Activated T-helper 1 cell treated with anti-CD3 and anti-CD28 coated beads, Interleukin-12 subunit alpha, Interleukin-12 subunit beta, Interleukin-2, Interleukin-4 antibody, amounts not matched to agents 30 ng/mL and 10 ng/mL and 1 ng/mL, durations not matched to agents 14 hours and 24 hours and 36 hours (primary cell): Measurements from ENCODE around the gene GLDC. TPM values are rescaled to one million over a fixed set of nuclear protein-coding genes. Genes with fewer than 3 reads are reported as not detected.
"Not testable (repeated sequence)": the region's sequence is repeated elsewhere in the genome, so short reads cannot be mapped to it uniquely, and the experiment has no call there.

Experiments
- DNase-seq: peaks from one replicate; pipeline ENCODE4 v3.0.0; 2021; ENCODE audit warnings: low spot score
- H3K27ac Mint-ChIP-seq: one replicate; pipeline ENCODE4 v1.8.0; 2021; ENCODE audit warnings: mild to moderate bottlenecking, mixed read lengths
- H3K27me3 Mint-ChIP-seq: one replicate; pipeline ENCODE4 v1.8.0; 2022; ENCODE audit warnings: mild to moderate bottlenecking, moderate library complexity, mixed read lengths; ENCODE audit not compliant: insufficient read depth
- H3K36me3 Mint-ChIP-seq: one replicate; pipeline ENCODE4 v1.8.0; 2021; ENCODE audit warnings: low read depth, mixed read lengths
- H3K4me1 Mint-ChIP-seq: one replicate; pipeline ENCODE4 v1.8.0; 2021; ENCODE audit warnings: low read depth, mixed read lengths
- H3K4me3 Mint-ChIP-seq: one replicate; pipeline ENCODE4 v1.8.0; 2021; ENCODE audit warnings: mild to moderate bottlenecking, moderate library complexity, mixed read lengths
- H3K9me3 Mint-ChIP-seq: one replicate; pipeline ENCODE4 v1.8.0; 2021; ENCODE audit warnings: mixed read lengths
- intact Hi-C: fragments of 100-400 bp; cut with micrococcal nuclease; formaldehyde crosslinking; loops from one replicate; pipeline ENCODE4 v1.15.1; 2024
- total RNA-seq: library from RNA; stranded (reverse); gene quantifications from 2 replicates; pipeline ENCODE4 v1.2.3, GENCODE V29; 2022

Gene GLDC
- 1.4 and 1.8 TPM in 2 replicates for total RNA-seq

GRCh38 chr9:6645355-6646292 lies at the start of gene GLDC:
GLDC (minus strand) TSS chr9:6645729; CDS start chr9:6645499, 230 bp downstream.
- intact Hi-C loops: loop anchor here (1.0 kb wide), 1 partner anchor 36 kb away; no protein-coding TSS in a partner anchor

DNA sequence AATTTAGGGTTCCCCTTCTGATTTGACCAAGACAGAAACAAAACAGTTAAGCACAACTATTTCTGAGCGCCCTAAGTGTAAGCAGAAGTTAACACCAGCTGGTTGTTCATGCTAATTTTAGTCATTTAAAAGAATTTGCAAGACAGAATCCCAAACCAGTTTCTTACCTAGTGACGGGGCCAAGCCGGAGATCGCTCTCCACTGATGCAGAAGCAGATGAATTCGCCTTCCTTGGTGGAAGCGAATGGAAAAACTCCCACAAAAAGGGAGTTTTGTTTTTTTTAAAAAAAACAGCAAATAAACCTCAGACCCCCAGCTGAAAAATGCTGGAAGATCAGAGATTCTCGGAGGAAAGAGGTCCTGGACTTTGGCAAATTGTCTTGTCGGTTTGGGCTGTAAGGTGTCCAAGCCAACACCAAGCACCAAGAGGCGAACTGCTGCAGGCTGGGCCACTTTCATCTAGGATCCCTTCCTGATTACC lies 47.4 kb upstream of the GLDC start:
- H3K4me1 Mint-ChIP-seq: peaks cover 8% of the 10 kb centered on the region
- H3K4me3 Mint-ChIP-seq: no peak overlapping the region
- no peak overlapping the region for H3K27ac Mint-ChIP-seq
- intact Hi-C loops: no loop called here
- no peak for DNase-seq
- no peaks in the 10 kb centered on the region for H3K9me3 Mint-ChIP-seq
- H3K27me3 Mint-ChIP-seq: no peaks in the 10 kb centered on the region
- no peaks in the 10 kb centered on the region for H3K36me3 Mint-ChIP-seq

More at GRCh38 chr9:6645355-6646292, at the start of gene GLDC:
- Mint-ChIP-seq H3K4me1 (peaks cover 19% of the 10 kb centered on the region), H3K9me3 (no peaks in the 10 kb centered on the region), H3K4me3 (peak within 1 kb of the TSS; percentile 77), H3K27me3 (peaks cover 63% of the 10 kb centered on the region), H3K36me3 (peaks cover 3% of the 10 kb centered on the region), H3K27ac (peak within 1 kb of the TSS; percentile 59)
- DNase-seq: peak; percentile 20

DNA sequence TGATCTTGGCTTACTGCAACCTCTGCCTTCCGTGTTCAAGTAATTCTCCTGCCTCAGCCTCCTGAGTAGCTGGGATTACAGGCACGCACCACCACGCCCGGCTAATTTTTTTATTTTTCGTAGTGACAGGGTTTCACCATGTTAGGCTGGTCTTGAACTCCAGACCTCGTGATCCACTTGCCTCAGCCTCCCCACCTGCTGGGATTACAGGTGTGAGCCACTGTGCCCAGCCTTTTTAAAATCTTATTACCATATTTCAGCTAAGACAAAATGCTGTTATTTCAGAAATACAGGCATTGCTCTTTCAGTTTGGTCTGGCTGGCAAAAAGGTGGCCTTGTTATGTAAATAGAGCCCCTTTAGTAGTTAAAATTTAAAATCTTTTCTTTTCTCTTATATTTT lies 46.9 kb upstream of the GLDC start:
- no peaks in the 10 kb centered on the region for H3K9me3 Mint-ChIP-seq
- H3K4me3 Mint-ChIP-seq: no peak overlapping the region
- intact Hi-C loops: no loop called here
- no peaks in the 10 kb centered on the region for H3K36me3 Mint-ChIP-seq
- no peak for DNase-seq
- H3K27ac Mint-ChIP-seq: no peak overlapping the region
- H3K4me1 Mint-ChIP-seq: peaks cover 8% of the 10 kb centered on the region
- no peaks in the 10 kb centered on the region for H3K27me3 Mint-ChIP-seq

GRCh38 chr9:6690675-6691070 lies 45.1 kb upstream of the GLDC start:
- not testable (repeated sequence) for H3K9me3 Mint-ChIP-seq

DNA sequence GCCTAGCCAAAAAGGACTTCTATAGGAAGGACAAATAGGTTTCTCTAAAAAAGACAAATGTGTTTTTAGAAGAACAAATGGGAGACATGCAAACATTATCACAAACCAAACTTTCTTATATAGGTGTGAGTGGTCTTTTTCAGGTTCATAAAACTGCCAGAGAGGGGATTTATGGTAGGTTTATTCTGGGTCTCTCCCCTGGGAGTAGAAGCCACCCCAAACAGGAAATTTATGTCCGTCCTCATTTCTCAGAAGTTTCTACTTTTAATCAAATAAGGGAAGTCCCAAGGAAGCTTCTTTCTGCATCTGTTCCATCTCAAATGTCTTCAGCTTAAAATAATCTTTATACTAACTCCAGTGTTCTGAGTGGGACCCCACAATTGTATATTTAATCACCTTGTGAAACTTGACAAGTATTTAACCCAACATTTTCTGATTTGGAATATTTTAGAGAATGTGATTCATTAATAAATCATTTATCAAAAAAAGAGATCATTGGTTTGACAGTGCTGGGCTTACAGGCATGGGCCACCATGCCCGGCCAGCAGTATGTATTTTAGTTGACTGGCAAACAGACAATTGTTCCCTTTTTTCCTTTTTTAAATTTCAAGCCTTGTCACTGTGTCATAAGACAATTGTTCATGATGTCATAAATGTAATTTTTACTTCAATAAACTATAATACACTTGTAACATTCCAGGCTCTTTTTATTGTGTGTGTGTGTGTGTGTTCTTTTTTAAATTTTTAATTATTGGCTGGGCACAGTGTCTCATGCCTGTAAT lies 44.6 kb upstream of the GLDC start:
- Mint-ChIP-seq H3K4me3 (no peak overlapping the region), H3K4me1 (peaks cover 13% of the 10 kb centered on the region), H3K27ac (no peak overlapping the region), H3K9me3 (no peaks in the 10 kb centered on the region), H3K27me3 (no peaks in the 10 kb centered on the region), H3K36me3 (no peaks in the 10 kb centered on the region)
- intact Hi-C loops: no loop called here
- no peak for DNase-seq

More at GRCh38 chr9:6690675-6691070, 45.1 kb upstream of the GLDC start:
- H3K36me3 Mint-ChIP-seq, H3K4me3 Mint-ChIP-seq, intact Hi-C loops, H3K27ac Mint-ChIP-seq, DNase-seq, H3K27me3 Mint-ChIP-seq: not testable (repeated sequence)
- H3K4me1 Mint-ChIP-seq: peaks cover 13% of the 10 kb centered on the region

GRCh38 chr9:6687180-6687579 lies 41.7 kb upstream of the GLDC start:
- no peak overlapping the region for H3K27ac Mint-ChIP-seq
- DNase-seq: no peak
- peaks cover 27% of the 10 kb centered on the region for H3K4me1 Mint-ChIP-seq
- no peaks in the 10 kb centered on the region for H3K27me3 Mint-ChIP-seq
- no peak overlapping the region for H3K4me3 Mint-ChIP-seq
- H3K36me3 Mint-ChIP-seq: peaks cover 3% of the 10 kb centered on the region
- intact Hi-C loops: no loop called here
- no peaks in the 10 kb centered on the region for H3K9me3 Mint-ChIP-seq

DNA sequence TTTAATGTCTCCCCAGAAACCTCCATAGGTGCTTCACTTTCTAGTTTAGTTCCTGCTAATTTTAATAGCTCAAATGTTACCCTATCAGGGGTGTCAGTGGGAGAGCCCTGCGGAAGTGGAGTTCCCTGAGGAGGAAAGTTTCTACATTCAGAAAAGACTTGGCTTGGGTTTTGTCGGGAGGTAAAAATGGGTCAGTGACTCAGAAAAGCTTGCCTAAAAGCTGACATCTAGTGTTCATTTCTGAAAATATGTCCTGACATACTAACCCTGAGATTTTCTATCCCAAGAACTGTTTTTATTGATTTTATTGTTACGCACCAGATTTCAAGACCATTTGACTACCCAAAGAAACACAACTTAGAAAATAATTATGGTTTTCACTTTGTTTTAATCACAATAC lies 40.9 kb upstream of the GLDC start:
- Mint-ChIP-seq H3K4me1 (peaks cover 27% of the 10 kb centered on the region), H3K27ac (no peak overlapping the region), H3K36me3 (peaks cover 3% of the 10 kb centered on the region), H3K4me3 (no peak overlapping the region), H3K27me3 (peaks cover 2% of the 10 kb centered on the region), H3K9me3 (no peaks in the 10 kb centered on the region)
- DNase-seq: no peak
- intact Hi-C loops: no loop called here

DNA sequence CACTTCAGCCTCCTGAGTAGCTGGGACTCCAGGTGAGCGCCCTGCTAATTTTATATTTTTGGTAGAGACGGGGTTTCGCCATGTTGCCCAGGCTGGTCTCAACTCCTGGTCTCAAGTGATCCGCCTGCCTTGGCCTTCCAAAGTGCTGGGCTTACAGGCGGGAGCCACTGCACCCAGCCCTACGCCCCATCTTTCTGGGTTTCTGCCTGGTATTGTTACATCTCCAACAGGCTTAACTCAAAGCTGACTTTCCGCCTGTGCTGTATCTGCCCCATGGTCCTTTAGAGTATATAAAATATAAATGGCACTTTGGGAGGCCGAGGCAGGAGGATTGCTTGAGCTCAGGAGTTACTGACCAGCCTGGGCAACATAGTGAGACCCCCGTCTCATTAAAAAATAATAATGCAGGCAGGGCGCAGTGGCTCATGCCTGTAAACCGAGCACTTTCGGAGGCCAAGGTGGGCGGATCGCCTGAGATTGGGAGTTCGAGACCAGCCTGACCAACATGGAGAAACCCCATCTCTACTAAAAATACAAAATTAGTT lies 36.5 kb upstream of the GLDC start:
- H3K27ac Mint-ChIP-seq: peak overlapping the region; percentile 99
- peaks cover 8% of the 10 kb centered on the region for H3K36me3 Mint-ChIP-seq
- intact Hi-C loops: loop anchor here (1.0 to 5.0 kb wide), 12 partner anchors 22 to 1695 kb away; partner anchors contain the start of genes ERMP1, GLDC, JAK2 and KDM4C
- H3K4me3 Mint-ChIP-seq: peak overlapping the region; percentile 94
- H3K9me3 Mint-ChIP-seq: no peaks in the 10 kb centered on the region
- no peak for DNase-seq
- peaks cover 26% of the 10 kb centered on the region for H3K4me1 Mint-ChIP-seq
- peaks cover 2% of the 10 kb centered on the region for H3K27me3 Mint-ChIP-seq

DNA sequence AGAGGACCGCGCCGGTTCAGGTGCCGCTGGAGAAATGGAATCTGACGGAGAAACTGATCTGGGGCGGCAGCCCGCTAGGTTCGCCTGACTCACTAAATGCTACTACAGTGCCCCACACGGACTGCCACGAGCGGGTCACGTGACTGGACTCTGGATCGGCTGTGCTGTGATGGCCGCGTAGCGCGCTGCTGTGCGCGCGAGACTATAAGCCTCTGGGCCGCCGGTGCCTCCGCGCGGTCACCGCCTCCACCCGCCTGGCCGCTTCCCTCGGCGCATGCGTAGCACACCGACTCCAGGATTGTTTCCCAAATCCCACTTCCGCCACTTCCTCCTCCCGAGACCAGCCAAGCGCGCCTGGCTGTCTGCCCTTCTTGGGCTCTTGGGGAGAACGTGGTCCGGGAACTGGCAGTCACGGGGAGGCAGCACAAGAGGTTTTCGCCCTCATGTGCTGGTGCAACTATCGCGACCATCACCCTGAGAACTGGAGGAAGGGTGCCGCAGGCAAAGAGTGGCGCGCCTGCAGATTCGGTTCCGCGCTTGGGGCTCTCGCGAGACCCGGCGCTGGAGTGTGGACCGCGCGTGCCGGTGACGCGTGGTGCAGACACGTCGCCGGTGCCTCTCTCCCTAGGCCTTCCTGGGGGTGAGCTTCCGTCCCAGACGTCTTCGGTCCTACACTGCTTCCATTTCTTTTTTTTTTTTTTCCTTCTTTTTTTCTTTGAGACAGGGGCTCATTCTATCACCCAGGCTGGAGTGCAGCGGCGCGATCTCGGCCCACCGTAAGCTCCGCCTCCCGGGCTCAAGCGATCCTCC lies 35.8 kb upstream of the GLDC start:
- peak overlapping the region; percentile 94 for H3K4me3 Mint-ChIP-seq
- H3K36me3 Mint-ChIP-seq: peaks cover 8% of the 10 kb centered on the region
- peaks cover 3% of the 10 kb centered on the region for H3K27me3 Mint-ChIP-seq
- peaks cover 24% of the 10 kb centered on the region for H3K4me1 Mint-ChIP-seq
- H3K9me3 Mint-ChIP-seq: no peaks in the 10 kb centered on the region
- intact Hi-C loops: loop anchor here (1.0 to 5.0 kb wide), 12 partner anchors 23 to 1694 kb away; partner anchors contain the start of genes ERMP1, GLDC, JAK2 and KDM4C
- H3K27ac Mint-ChIP-seq: peak overlapping the region; percentile 99
- DNase-seq: peak; percentile 88

DNA sequence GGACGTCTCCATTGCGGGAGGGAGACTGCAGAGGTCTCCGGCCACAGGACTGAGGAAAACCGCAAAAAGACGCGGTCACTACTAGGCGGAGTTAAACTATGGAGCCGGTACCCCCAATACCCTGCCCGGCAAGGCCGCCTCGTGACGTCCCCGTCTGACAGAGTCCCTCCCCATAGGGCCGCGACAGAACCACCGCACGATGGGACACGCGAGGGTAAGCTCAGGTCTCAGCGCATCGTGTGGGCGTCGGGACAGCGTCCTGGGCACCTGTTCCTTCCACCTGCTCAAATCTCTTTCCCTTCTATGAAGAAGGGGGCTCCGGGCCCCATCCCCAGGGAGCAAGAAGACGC lies 35.2 kb upstream of the GLDC start:
- H3K4me3 Mint-ChIP-seq: peak overlapping the region; percentile 94
- peaks cover 21% of the 10 kb centered on the region for H3K4me1 Mint-ChIP-seq
- H3K27me3 Mint-ChIP-seq: peaks cover 3% of the 10 kb centered on the region
- DNase-seq: peak; percentile 54
- peaks cover 8% of the 10 kb centered on the region for H3K36me3 Mint-ChIP-seq
- H3K9me3 Mint-ChIP-seq: no peaks in the 10 kb centered on the region
- peak overlapping the region; percentile 99 for H3K27ac Mint-ChIP-seq
- intact Hi-C loops: loop anchor here (1.0 to 5.0 kb wide), 13 partner anchors 24 to 1693 kb away; partner anchors contain the start of genes ERMP1, GLDC, JAK2 and KDM4C

DNA sequence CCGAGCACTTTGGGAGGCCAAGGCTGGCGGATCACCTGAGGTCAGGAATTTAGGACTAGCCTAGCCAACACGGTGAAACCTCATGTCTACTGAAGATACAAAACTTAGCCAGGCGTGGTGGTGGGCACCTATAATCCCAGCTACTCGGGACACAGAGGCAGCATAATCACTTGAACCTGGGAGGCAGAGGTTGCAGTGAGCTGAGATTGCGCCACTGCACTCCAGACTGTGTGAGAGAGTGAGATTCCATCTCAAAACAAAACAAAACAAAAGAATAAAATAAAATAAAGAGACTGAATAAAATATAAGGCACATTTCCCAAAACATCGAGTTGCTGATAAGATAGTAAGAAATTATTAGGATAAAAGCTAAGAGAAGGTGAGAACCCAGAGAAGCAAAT lies 32.3 kb upstream of the GLDC start:
- Mint-ChIP-seq H3K36me3 (peaks cover 5% of the 10 kb centered on the region), H3K9me3 (no peaks in the 10 kb centered on the region), H3K4me3 (no peak overlapping the region), H3K27ac (no peak overlapping the region), H3K4me1 (peaks cover 11% of the 10 kb centered on the region), H3K27me3 (peaks cover 3% of the 10 kb centered on the region)
- DNase-seq: no peak
- intact Hi-C loops: no loop called here
